GM18520 (cell line): Measurements from ENCODE around the gene ATP9B.

ENCODE experiments used
- ATAC-seq: cut with Tn5 transposase; IDR thresholded peaks from one replicate; pipeline ENCODE4 v1.9.1; 2021; ENCODE audit not compliant: unreplicated experiment

ATP9B gene

DNA sequence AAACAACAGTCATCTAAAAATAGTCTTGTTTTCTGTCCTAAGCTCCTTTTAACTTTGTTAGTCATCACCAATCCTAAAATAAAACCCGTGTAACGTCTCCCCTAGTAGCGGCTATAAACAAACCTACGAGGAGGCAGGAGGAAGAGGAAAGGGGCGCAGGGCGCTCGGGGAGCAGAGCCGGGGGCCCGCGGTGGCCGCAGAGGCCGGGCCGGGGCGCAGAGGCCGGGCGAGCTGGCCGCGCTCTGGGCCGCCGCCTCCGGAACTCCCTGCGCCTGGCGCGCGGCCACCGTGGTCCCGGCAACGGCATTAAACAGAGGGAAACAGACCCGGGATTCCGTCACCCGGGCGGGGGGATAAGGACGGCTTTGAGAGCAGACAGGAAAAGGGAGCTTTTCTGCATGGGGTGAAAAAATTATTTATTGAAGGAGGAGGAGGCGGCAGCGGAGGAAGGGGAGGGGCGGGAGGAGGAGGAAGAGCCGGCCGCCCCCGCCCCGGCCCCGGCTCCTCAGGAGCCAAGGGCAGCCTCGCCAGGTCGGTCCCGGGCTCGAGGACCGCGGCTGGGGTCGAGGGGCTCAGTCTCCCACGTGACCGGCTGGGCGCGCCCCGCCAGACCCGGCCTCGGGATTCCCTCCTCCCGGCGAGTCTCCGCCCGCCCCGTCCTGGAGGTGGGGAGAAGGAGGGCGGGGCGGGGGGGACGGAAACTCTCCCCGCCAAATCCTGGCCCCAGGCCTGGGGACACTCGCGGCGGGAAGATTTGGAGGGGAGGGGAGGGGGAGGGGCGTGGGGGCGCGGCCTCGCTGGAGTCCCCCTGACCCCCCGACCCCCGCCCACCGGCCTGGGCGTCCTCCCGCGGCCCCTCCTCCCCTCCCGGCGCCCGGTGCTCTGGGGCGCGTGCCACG is 324.7 kb downstream of the ATP9B start:
- no peak for ATAC-seq

DNA sequence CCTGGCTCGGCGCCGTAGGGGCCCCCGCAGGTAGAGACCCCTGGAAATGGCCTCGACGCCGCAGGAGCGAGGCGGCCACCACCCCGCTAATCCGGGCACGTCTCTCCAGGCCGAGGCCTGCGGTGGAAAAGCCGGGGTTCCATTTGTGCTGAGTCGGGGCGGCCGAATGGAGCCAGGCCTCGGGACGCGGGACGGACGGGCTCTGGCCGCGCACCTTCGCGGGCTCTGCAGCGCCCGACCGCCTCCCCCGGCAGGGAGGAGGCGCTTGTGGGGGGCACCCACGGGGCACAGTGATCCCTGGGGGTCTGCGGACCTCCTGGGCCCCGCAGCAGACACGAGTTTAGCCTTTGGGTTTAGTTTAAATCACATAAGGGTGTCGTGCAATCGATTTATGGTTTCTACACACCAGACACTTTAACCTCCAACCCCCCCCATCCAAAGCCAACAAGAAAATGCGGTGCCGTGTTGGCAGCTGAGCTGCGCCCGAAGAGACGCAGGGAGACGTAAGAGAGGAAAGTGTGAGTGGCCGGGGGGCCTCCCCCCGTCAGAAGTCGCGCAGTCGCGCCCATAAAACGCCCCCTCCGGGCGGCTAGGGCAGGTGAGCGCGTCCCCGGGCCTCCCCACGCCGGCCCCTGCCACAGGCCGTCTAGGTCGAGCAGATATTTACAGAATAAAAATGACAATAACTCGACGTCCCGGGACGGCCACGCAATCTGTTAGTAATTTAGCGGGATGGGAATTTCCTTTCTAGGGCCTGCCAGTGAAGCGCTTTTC is 325.5 kb downstream of the ATP9B start:
- no peak for ATAC-seq

DNA sequence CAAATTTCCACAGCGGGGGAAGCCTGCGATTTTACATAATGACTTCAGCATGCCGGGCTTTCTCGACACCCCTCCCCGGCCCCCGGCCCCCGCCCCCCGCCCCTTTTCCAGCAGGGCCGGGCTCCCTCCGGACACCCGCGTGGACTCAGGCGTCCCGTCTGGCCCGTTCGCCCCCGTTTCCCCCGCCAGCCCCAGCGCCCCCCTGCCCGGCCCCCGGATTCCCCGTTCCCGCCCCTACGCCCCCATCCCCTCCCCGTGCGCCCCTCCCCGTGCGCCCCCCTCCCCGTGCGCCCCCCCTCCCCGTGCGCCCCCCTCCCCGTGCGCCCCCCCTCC is 326.1 kb downstream of the ATP9B start:
- ATAC-seq, result no peak

DNA sequence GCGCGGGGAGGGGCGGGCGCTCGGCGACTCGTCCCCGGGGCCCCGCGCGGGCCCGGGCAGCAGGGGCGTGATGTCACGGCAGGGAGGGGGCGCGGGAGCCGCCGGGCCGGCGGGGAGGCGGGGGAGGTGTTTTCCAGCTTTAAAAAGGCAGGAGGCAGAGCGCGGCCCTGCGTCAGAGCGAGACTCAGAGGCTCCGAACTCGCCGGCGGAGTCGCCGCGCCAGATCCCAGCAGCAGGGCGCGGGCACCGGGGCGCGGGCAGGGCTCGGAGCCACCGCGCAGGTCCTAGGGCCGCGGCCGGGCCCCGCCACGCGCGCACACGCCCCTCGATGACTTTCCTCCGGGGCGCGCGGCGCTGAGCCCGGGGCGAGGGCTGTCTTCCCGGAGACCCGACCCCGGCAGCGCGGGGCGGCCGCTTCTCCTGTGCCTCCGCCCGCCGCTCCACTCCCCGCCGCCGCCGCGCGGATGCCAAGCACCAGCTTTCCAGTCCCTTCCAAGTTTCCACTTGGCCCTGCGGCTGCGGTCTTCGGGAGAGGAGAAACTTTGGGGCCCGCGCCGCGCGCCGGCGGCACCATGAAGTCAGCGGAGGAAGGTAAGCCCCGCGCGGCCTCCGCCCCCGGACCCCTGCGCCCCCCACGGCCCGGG is 326.7 kb downstream of the ATP9B start, which contains the start of gene NFATC1:
Gene NFATC1 (plus strand): TSS at position 170 of the 644 bp plus-strand sequence. CDS start 295 bp downstream, at position 465.
- ATAC-seq, result no peak

DNA sequence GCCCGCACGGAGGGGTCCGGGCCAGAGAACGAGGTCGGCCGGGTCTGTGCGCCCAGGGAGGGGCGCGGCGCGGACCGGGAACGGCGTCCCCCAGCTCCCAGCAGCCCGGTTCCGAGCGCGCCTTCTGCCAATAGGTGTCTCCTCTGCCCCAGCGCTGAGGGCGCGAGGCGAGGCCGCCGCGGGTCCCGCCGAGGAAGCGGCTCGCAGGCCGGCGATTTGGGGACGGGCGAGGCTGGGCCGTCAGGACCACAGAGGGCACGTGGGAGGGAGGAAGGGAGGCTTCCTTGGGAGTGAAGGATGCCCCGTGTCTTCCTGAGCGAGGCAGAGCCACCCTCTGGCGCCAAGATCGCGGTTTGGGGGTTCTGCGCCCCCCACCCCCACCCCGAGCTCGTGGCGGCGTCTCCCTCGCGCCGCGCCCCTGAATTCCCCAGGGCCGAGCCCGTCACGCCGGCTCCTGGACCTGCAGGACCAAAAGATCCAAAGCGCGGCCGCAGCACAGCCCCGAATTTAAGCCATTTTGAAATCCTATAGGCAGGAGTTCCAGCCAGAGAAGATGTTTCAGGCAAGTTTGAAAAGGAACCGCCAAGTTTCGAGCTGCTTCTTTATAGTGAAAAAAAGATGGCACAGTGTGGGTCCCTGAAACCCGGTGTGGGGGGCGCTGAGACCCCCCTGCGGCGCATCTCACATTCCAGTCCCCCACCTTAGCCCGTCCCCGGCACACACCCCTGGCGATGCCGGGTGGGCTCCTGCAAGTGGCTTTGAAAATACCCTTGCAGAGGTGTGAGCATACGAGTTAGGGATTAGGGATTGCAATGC is 327.4 kb downstream of the ATP9B start:
- ATAC-seq, result no peak

DNA sequence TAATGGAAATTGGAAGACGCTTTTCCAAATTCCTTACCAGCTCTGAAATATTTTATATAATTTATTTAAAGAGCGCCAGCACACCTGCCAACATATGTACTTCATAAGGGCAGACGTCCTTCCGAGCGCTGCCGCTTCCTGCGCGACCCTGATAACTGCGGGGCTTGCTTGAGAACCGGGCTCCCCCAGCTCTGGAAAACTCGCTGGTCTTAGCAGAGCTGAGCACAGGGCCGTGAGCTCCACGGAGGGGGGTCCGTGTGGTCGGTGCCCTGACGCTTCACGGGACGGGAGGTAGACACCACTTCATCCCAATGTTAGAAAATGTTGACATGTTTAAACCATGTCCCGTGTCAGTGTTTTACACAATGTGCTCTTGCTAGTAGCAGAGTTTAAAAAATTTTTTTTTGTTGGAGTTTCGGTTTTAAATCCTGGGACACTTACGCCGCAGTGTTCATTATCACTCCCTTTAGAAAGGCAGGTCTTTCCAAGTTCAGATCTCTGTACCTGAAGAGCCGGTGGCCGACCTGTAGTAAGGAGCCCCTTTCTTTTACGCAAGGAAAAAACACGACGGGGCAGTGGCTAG is 328.1 kb downstream of the ATP9B start:
- ATAC-seq, result no peak

DNA sequence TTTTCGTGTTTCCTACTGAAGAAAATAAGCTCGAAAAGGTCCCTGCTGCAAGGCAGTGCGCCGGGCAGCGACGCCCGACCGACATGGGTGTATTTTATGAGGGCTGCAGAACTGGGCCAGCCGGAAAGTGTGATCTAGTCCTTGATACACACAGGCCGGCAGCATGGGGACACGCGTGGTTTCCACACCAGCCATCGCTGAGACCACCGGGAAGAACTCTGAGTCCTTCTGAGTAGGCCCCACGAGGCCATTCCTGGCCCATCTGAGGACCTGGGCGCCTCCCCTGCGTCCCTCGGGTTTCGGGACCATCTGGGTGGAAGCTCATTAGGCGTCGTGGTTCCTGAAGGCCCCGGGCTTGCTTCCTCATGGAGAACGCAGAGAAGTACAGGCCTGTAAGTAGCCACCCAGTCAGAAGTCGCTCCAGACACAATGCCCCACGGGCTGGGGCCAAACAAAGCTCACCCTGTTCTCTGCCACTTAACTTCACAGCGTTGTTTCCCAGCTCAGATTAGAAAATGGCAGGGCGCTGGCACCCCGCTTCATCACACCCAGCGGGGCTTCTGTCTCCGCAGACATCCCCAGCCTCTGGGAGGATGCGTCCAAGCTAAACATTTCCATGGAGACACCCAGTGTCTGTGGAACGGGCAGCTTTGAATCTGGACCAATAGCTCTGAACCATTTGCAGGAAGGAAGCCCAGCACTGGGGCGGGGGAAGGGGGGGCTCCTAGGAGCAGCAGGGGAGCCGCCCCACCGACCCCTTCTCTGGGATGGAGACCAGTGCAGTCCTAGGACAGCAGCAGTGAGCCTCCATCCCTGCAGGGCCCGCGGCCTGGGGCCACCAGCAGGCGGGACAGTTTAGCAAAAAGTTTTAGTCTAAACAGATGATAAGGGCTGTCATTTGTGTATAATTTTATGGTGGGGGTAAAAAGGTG is 328.9 kb downstream of the ATP9B start:
- ATAC-seq, result no peak

DNA sequence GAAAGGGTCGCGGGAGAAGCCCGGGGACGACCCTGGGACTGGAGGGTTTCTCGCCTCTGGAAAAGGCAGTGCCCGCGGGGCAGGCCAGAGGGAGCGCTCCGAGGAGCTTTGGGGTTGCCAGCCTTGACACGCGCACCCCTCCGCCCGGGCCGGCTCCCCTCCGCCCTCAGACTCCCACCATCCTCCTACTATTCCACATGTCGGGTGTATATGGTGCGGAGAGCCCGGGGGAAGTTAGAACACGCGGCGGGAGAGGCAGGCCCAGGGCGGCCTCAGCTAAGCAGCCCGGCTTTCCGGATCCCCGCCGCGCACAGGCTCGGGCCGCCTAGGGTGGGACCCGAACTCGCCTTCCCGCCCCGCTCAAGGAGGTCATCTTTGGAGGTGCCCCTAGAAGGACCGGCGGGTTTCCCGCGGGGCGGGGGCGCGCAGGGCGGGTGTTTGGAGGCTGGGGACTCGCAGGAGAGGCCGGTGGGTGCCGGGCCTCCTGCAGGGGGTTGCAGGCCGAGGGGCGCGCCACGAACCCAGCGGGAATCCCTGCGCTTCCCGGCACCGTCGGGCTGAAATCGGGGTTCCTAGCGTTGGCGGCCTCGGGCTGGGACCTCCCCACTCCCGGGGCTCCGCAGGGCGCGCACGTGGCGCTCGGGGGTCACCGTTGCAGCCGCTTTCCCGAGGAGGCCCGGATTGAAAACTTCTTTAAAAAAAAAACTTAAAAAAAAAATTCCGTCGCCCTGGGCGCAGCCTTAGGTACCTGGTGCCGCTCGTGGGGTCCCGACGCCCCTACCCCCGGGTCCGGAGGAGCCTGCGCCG is 330.3 kb downstream of the ATP9B start:
- no peak for ATAC-seq

DNA sequence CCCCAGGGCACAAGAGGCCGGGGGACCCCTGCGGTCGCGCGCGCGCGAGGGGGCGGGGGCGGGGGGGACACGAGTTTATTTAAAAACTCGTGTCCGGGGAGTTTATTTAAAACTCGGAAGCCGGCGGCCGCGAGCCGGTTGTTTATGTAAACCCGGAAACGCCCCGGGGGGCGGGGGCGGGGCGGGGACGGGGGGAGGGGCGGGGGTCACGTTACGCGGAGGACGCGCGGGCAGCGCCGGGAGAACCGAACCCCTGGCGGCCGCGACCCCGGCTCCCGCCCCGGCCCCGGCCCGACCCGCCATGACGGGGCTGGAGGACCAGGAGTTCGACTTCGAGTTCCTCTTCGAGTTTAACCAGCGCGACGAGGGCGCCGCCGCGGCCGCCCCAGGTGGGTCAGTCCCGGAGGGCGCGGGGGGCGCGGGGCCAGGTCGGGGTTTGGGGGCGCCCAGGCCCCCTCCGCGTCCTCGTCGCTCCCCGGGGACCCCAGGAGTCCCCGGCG is 330.9 kb downstream of the ATP9B start:
- ATAC-seq, result no peak

DNA sequence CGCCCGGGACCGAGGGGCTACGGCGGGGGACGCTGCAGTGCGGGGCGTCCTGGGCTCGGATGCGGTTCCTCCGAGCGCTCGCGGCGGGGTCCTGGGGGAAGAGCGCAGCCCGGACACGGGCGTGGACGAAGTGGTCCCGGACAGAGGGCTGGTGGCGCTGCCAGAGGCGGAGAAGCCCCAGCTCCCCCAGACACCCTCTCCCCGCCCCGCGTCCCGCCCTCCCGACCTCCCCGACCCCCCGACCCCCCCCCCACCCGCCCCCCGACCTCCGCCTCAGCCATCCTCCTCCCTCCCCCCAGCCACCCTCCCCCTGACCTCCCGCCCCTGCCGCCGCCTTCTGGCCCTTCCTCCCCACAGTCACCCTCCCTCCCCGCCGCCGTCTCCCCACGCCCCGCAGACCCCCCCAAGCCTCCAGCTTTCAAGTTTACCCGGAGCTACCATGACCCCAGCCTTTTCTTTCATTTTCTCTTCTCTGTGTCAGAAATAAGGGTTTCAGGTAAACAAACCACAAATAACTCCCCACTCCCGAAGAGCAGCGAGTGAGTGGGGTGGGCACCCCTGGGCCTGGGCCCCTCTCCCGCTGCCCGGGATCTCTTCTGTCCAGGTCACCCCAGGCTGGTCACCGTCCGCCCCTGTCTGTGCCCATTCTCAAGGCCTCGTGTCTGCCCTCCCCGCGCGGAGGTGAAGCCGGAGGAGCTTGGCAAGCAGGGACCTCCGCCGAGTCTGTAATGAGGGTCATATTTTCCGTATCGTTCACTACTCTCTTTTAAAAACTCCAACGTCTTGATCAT is 331.6 kb downstream of the ATP9B start:
- no peak for ATAC-seq

DNA sequence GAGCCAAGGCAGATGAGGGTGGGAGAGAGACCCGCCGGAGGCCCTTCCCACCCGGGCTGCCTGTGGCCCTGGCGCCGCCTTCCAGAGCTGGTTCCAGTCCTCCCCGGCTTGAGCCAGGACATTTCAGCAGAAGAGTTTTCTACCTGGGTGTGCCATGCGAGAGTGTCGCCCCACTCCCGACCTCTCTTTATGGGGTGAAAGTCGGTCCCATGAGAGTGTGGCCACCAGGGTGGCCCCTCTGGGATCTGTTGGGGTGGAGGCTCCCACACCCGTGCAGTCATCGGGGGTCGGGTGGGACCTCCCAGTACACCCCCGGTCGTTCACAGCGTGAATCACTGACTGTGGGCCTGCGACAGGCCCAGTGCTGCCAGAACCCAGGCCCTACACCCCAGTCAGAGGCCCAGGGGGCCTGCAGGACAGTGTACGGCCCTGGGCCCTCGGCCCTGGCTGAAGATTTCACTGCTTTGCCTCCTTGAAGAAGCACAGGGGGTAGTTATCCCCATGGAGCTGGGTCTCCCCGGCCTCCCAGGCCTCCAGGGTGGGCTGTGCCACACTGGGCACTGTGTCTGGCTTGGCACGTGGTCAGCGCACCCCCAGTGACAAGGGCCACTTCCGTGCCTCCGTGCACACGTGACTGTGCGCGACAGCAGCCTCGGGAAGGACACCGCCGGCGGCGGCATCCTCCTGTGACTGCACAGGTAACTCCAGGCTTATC is 332.5 kb downstream of the ATP9B start:
- no peak for ATAC-seq

DNA sequence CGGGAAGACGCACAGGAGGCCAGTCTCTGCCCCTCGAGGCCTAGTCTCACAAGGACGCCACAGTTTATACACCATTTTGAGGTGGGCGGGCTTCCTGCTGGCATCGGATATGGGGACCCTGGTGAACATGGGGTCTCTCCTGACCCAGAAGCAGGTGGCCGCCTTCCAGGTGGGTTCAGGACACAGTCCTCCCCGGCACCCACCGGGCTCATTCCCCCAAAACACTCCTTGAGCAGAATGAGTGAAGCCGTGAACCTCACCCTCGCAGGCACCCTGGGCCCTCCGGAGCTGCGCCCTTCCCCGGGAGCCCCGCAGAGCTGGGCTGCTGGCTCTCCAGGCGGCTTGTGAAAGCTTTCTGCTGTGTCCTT is 333.0 kb downstream of the ATP9B start:
- ATAC-seq, result no peak

DNA sequence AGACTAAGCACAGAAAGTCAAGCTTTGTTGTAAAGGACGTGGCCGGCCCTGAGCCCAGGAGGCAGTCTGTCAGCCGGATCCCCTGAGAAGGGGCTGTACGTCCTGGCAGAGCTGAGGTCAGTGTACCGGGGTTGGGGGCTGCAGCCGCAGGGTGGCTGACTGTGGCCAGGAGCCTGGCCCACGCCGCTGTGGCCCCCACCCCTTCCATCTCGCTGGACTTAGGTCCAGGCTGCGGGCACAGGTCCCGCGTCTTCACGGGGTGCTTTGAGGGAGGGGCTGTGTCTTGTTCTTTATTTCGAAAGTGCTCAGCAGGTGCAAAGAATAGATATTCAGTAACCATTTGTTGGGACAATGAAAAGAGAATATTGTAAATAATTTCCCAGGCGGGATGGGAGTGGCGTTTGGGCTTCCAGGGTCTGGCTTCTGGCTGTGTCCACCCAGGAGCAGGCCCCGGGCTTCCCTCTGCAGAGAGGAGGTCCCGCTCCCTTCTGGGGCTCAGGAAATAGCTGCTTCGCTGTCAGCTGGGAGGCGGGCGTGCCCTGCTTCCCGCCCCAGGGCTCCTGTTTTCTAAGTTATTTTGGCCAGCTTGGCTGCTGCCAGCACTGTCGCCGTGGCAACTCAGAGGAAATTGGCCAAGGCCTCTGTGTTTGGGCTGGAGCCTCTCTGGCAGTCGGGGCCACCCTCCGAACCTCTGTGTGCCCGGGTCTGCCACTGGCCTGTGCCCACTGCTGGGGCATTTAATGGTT is 334.0 kb downstream of the ATP9B start:
- ATAC-seq, result no peak

DNA sequence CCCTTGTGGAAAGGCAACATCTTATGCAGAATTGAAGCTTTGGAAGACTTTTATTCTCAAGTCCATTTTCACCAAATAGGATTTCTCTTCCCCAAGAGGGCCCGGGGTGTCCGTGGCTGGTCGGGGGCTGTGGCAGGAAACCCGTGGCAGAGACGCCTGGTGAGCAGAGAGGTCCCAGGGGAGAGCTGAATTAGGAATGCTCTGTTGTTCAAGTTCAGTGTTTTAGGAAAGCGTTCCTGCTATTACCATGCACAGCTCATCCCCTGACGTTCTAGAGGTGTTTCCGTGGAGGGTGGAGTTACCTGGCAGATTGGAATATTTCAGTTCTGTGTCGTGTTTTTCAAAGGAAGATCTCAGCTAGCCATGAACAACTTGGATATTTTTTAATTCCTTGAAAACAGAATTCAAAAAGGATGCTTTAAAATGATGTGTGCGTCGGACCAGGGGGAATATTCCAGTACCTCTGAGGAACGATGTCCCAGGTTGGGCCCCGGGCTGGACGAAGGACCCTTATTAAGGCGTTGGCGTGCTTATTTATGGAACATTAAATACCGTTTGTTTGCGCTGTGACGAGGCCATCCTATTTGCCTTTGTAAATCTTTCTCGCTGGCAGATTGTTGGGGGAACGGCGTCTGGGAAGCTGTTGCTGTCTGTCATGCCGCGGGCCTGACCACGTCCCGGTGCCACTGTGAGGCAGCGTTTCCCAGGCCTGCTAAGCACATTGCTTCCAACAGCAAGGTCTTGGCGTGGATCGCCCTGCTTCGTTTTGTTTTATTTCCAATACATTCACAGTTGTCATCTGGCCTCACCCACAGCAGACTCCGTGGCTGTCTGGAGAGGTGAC is 334.8 kb downstream of the ATP9B start:
- ATAC-seq, result no peak

DNA sequence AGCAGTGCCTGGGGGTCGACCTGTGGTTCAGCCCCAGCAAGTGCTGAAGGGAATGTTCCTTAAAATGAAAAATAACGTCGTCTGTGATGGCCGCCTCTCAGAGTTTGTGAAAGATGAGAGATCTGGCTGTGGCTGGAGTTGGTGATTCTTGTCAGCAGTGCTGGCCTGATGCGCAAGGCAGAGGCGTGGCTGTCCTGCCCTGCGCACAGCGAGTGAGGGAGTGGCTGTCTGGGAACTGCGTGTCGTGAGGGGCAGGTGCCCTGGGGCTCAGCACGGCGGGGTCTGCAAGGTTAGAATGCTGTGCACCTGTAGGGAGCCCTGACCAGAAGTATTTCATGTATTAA is 335.3 kb downstream of the ATP9B start:
- ATAC-seq, result no peak
